Psoas muscle (tissue), 8 donors: ENCODE measurements around the gene ZNF593. TPM values are rescaled to one million over a fixed set of nuclear protein-coding genes. Genes with fewer than 3 reads are reported as not detected.
A peak's percentile ranks its signal among the peaks of the same experiment; 100 is the strongest.

Source experiments
- ATAC-seq, 4 donors: fragments of 200-7000 bp; cut with Tn5 transposase; one replicate each; pipeline ENCODE4 v1.9.1; 2020; ENCODE audit warnings: moderate library complexity in 3 of 4, mild to moderate bottlenecking in 2 of 4
- DNase-seq, 2 donors: peaks; one replicate each; pipeline ENCODE4 v3.0.0-alpha.2; 2020
- H3K27ac ChIP-seq: fragments of 200-600 bp; one replicate; pipeline ENCODE4 v1.8.0; 2022
- H3K27me3 ChIP-seq, 3 donors: fragments of 200-600 bp in 1 of 3; one replicate each; pipeline versions ENCODE4 v1.6.1 to v1.8.0; 2013 to 2022; ENCODE audit warnings: low read length in 2 of 3, mild to moderate bottlenecking in 2 of 3, moderate library complexity in 1 of 3; ENCODE audit not compliant: insufficient read depth in 3 of 3
- H3K36me3 ChIP-seq, 2 donors: fragments of 200-600 bp in 1 of 2; one replicate each; pipeline versions ENCODE4 v1.6.1 to v1.8.0; 2013 to 2022; ENCODE audit warnings: low read depth in 1 of 2, mild to moderate bottlenecking in 1 of 2, moderate library complexity in 1 of 2; ENCODE audit not compliant: insufficient read depth in 1 of 2
- H3K4me1 ChIP-seq: fragments of 200-600 bp; one replicate; pipeline ENCODE4 v1.8.0; 2022
- H3K4me3 ChIP-seq: fragments of 200-600 bp; one replicate; pipeline ENCODE4 v1.8.0; 2022; ENCODE audit warnings: mild to moderate bottlenecking
- H3K9me3 ChIP-seq: fragments of 200-600 bp; one replicate; pipeline ENCODE4 v1.8.0; 2022
- WGBS, 3 donors: extraction: QIAGEN DNeasy Blood & Tissue Kit; methylation state at CpG; one replicate each; pipeline versions ENCODE4 v1.1.6 to v1.1.7; 2013; 5-methylcytosine and 5-hydroxymethylcytosine counted together
- intact Hi-C, 2 donors: fragments of 100-400 bp; cut with DNase I; formaldehyde crosslinking; loops; one replicate each; pipeline versions ENCODE4 v1.11.0 to v1.14.2; 2022
- polyA plus RNA-seq, 3 donors: library from polyadenylated mRNA; stranded (reverse); fragments of 200-250 nt; gene quantifications; one replicate each; pipeline ENCODE4 v1.2.3, GENCODE V29; 2013
- total RNA-seq, 4 donors: library from RNA; stranded (reverse); fragmentation: NEBNext Ultra II Directional in 2 of 4; extraction: Animal tissue kit (Norgen Biotek cat#: 25700) in 2 of 4; gene quantifications; one replicate each; pipeline versions ENCODE4 v1.2.1 to v1.2.4, GENCODE V29; 2021 to 2023
- TF ChIP-seq, protein P1 (sequence below): fragments of 200-600 bp; IDR thresholded peaks from one replicate; pipeline ENCODE4 v1.8.0; 2022; ENCODE audit warnings: antibody characterized with exemption
- donor health status: healthy with polysubstance abuse.
- donor health status: DM: no; HTN: no; CAD: no; lungs with moderate emphysema.
- donor health status: Bipolar disorder and iron deficiency.
- donor health status: healthy.
- donor health status: DM: yes; HTN: yes; CAD: no.
- donor health status: DM: no; HTN: no; CAD: no.
- donor health status: DM: no; HTN: no; CAD: no.
- donor health status: DM: yes; HTN: yes; CAD: no.

ZNF593 gene
- total and polyA plus RNA-seq, 7 donors, result 65.7 to 236 (median 79.4) TPM

DNA sequence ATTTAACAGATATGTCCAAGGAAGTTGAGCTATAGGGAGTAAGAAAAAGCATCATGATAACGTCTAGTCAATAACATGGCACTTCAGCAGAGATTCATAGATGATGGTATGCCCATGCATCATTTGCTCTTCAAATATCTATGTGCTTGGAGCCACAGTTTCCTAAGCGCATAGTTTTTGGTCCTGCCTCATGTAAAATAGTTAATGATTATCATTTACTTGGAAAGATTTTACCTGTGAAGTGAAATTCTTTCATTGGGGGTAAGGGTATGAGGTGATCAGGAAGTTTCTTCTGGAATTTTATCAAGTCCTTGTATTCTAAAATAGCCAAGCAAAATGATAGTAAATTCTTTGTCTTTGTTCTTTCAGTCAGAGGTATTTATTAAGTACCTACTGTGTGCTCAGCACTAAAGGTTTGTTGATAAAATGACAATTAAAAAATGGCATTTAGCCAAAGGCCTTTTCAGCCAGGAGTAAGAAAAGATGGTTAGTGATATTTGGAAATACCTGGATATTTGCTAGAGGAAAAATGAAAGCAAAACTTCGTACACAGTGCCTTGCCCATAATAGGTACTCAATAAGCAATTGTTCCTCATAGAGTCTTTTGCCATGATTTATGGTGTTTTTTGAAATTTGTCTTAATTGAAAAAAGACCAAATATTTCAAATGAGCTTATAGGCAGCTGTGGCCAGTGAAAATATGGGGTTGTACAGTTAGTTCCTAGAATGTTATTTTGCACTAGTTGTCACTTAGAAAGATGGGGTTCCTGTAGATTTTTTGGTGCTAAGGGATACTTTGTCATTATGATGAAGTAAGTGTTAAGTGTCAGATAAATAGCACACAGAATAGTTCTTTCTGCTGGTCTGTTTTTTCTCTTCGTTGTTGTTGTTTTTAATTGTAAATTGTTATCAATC, 45.0 kb upstream of the ZNF593 start:
- intact Hi-C loops, result no loop called here
- Histone ChIP-seq H3K9me3 (no peaks in the 10 kb centered on the region), H3K4me1 (peaks cover 65% of the 10 kb centered on the region), H3K4me3 (no peak overlapping the region), H3K36me3 (peaks cover 0 to 8% of the 10 kb centered on the region in 2 donors), H3K27ac (peak overlapping the region; percentile 76), H3K27me3 (no peaks in the 10 kb centered on the region)
- 82 to 89% (median 83%) methylated on average over 4 of the region's 4 CpGs for WGBS, 3 donors
- DNase-seq, result no peak
- no peak for ATAC-seq
- TF ChIP-seq, protein P1, sequence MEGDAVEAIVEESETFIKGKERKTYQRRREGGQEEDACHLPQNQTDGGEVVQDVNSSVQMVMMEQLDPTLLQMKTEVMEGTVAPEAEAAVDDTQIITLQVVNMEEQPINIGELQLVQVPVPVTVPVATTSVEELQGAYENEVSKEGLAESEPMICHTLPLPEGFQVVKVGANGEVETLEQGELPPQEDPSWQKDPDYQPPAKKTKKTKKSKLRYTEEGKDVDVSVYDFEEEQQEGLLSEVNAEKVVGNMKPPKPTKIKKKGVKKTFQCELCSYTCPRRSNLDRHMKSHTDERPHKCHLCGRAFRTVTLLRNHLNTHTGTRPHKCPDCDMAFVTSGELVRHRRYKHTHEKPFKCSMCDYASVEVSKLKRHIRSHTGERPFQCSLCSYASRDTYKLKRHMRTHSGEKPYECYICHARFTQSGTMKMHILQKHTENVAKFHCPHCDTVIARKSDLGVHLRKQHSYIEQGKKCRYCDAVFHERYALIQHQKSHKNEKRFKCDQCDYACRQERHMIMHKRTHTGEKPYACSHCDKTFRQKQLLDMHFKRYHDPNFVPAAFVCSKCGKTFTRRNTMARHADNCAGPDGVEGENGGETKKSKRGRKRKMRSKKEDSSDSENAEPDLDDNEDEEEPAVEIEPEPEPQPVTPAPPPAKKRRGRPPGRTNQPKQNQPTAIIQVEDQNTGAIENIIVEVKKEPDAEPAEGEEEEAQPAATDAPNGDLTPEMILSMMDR, result no peak

DNA sequence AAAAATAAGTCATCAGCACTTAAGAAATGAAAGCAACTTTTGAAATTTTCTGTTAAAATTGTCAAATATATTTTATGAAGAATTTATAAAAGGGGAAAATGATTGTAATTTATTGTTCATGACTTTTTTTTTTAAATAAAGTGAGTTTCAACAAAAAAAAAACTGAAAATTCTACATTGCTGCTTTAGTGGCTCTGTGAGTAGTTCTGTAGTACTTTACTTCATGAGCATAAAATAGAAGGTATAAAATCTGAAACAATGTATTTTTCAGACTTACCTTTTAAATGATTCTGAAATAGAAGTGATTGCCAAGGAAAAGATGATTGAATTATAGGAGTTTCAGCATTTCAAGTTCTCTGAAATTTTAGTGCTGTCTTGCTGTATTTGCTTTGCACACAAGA, 44.3 kb upstream of the ZNF593 start:
- intact Hi-C loops, result no loop called here

DNA sequence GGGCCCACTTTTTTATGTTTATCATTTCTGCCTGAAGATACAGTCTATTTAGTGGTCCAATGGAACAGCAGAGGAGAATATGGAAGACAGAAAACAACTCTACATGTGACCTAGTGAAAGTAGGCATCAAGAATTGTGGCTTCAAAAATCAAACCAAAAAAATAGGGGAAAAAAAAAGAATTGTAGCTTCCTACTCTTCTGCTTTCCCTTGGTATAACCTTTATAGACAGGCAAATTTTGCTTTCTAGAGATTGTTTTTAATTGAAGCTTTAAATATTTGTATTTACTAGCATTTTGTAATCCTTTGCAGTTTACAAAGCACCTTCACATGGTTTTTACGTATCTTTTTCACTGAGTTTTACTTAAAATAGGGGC, 43.8 kb upstream of the ZNF593 start:
- H3K9me3 ChIP-seq, result no peaks in the 10 kb centered on the region
- no peak for DNase-seq
- H3K27me3 ChIP-seq, result no peaks in the 10 kb centered on the region
- ATAC-seq, result no peak
- H3K36me3 ChIP-seq, result peaks cover 0 to 8% of the 10 kb centered on the region in 2 donors
- intact Hi-C loops, result no loop called here
- TF ChIP-seq, protein P1, result no peak
- no peak overlapping the region for H3K4me3 ChIP-seq
- 78 to 89% (median 84%) methylated on average over 1 of the region's 1 CpG for WGBS, 3 donors
- H3K27ac ChIP-seq, result peak overlapping the region; percentile 76
- peaks cover 63% of the 10 kb centered on the region for H3K4me1 ChIP-seq

More for the DNA sequence above, 44.3 kb upstream of the ZNF593 start:
- Histone ChIP-seq H3K27ac (peak overlapping the region; percentile 76), H3K4me1 (peaks cover 65% of the 10 kb centered on the region), H3K36me3 (peaks cover 0 to 8% of the 10 kb centered on the region in 2 donors), H3K4me3 (no peak overlapping the region), H3K27me3 (no peaks in the 10 kb centered on the region), H3K9me3 (no peaks in the 10 kb centered on the region)
- TF ChIP-seq, protein P1, result no peak
- DNase-seq (no peak), ATAC-seq (no peak)

- WGBS, 3 donors, result 72 to 82% (median 80%) methylated on average over 9 of the region's 9 CpGs
- peaks cover 0 to 8% of the 10 kb centered on the region in 2 donors for H3K36me3 ChIP-seq
- peaks cover 57% of the 10 kb centered on the region for H3K4me1 ChIP-seq
- ATAC-seq (peak in 1 of 4 donors; percentile 32), DNase-seq (no peak)
- no peaks in the 10 kb centered on the region for H3K27me3 ChIP-seq
- H3K4me3 ChIP-seq, result no peak overlapping the region
- H3K9me3 ChIP-seq, result no peaks in the 10 kb centered on the region
- intact Hi-C loops, result no loop called here
- TF ChIP-seq, protein P1, result no peak
- peak overlapping the region; percentile 76 for H3K27ac ChIP-seq
Observed at GRCh38 chr1:26126321-26127084, 43.2 kb upstream of the ZNF593 start.
